GM12873 (cell line): ENCODE data around the gene HOXC6.

ENCODE experiments used
- CTCF ChIP-seq: IDR thresholded peaks from 2 replicates; pipeline ENCODE4 v1.5.1; 2012; ENCODE audit warnings: low read depth, mild to moderate bottlenecking, moderate library complexity, low read length, control low read depth; ENCODE audit not compliant: insufficient read depth; ENCODE audit errors: missing control alignments

HOXC6 gene

GRCh38 chr12:54038284-54038870, 10.1 kb downstream of the HOXC6 start:
- TF ChIP-seq CTCF: no peak

- no peak for TF ChIP-seq CTCF
These were observed 10.7 kb downstream of the HOXC6 start for GRCh38 chr12:54038871-54039414.

GRCh38 chr12:54039417-54040147, 11.3 kb downstream of the HOXC6 start:
- no peak for TF ChIP-seq CTCF

- TF ChIP-seq CTCF: no peak
These were observed 11.9 kb downstream of the HOXC6 start for GRCh38 chr12:54040148-54040494.

GRCh38 chr12:54040648-54041047, 12.4 kb downstream of the HOXC6 start:
- TF ChIP-seq CTCF: no peak

GRCh38 chr12:54041097-54041690, 13.0 kb downstream of the HOXC6 start:
- TF ChIP-seq CTCF: no peak
